Stimulated activated CD4-positive, alpha-beta T cell treated with anti-CD3 and anti-CD28 coated beads, Interleukin-1b, Interleukin-23, amount 100 ng/mL, for 48 hours (primary cell): Measurements from ENCODE around the gene PRR12.

Experiments
- DNase-seq: peaks from one replicate; pipeline ENCODE4 v3.0.0-alpha.2; 2020

PRR12 gene

GRCh38 chr19:49672131-49672919 lies 81.3 kb downstream of the PRR12 start:
- DNase-seq: peak; percentile 73
